Endothelial cell of umbilical vein (primary cell): ENCODE data around the gene PROZ.

Source experiments
- EZH2 ChIP-seq: IDR thresholded peaks from 2 replicates; pipeline ENCODE4 v1.6.1; 2012; ENCODE audit warnings: borderline replicate concordance, low read depth, mild to moderate bottlenecking, moderate library complexity, low read length, inconsistent platforms; ENCODE audit not compliant: severe bottlenecking
- FOS ChIP-seq: IDR thresholded peaks from 2 replicates; pipeline ENCODE4 v1.6.1; 2011; ENCODE audit warnings: mild to moderate bottlenecking, low read length, moderate library complexity, borderline replicate concordance; ENCODE audit not compliant: insufficient read depth
- GATA2 ChIP-seq: IDR thresholded peaks from 2 replicates; pipeline ENCODE4 v1.7.0; 2011; ENCODE audit warnings: low read depth, mild to moderate bottlenecking, moderate library complexity, mixed read lengths, low read length; ENCODE audit not compliant: insufficient read length, insufficient read depth
- JUN ChIP-seq: IDR thresholded peaks from 2 replicates; pipeline ENCODE4 v1.6.1; 2011; ENCODE audit warnings: borderline replicate concordance, low read depth; ENCODE audit not compliant: insufficient read length, insufficient read depth
- MYC ChIP-seq: IDR thresholded peaks from one replicate; pipeline ENCODE4 v1.6.1; 2011; ENCODE audit warnings: mild to moderate bottlenecking, low read depth, low read length
- POLR2A ChIP-seq: IDR thresholded peaks from 2 replicates; pipeline ENCODE4 v1.6.1; 2012; ENCODE audit warnings: low read depth, mild to moderate bottlenecking, control low read depth, low read length
- POLR2AphosphoS5 ChIP-seq: IDR thresholded peaks from 2 replicates; pipeline ENCODE4 v1.6.1; 2012; ENCODE audit warnings: low read depth, mild to moderate bottlenecking, control low read depth, low read length, moderate library complexity; ENCODE audit not compliant: insufficient read depth
- TF ChIP-seq, protein P1 (sequence below), 2 donors: IDR thresholded peaks; 1 replicate in 1 of 2; 2 replicates in 1 of 2; pipeline ENCODE4 v1.5.1; 2011; ENCODE audit warnings: low read length in 2 of 2, mild to moderate bottlenecking in 2 of 2, moderate library complexity in 2 of 2, control low read depth in 1 of 2, inconsistent platforms in 1 of 2, low read depth in 1 of 2; ENCODE audit not compliant: insufficient read depth in 1 of 2; ENCODE audit errors: extremely low read depth in 1 of 2
- TF ChIP-seq, protein P2 (sequence below): IDR thresholded peaks from 2 replicates; pipeline ENCODE4 v1.6.1; 2011; ENCODE audit not compliant: insufficient read depth, insufficient read length

GRCh38 chr13:113218586-113218985 lies 60.1 kb downstream of the PROZ start:
- TF ChIP-seq EZH2 (no peak), JUN (no peak), MYC (no peak), POLR2A (no peak), POLR2AphosphoS5 (no peak), FOS (no peak), GATA2 (no peak)
- TF ChIP-seq, protein P1, sequence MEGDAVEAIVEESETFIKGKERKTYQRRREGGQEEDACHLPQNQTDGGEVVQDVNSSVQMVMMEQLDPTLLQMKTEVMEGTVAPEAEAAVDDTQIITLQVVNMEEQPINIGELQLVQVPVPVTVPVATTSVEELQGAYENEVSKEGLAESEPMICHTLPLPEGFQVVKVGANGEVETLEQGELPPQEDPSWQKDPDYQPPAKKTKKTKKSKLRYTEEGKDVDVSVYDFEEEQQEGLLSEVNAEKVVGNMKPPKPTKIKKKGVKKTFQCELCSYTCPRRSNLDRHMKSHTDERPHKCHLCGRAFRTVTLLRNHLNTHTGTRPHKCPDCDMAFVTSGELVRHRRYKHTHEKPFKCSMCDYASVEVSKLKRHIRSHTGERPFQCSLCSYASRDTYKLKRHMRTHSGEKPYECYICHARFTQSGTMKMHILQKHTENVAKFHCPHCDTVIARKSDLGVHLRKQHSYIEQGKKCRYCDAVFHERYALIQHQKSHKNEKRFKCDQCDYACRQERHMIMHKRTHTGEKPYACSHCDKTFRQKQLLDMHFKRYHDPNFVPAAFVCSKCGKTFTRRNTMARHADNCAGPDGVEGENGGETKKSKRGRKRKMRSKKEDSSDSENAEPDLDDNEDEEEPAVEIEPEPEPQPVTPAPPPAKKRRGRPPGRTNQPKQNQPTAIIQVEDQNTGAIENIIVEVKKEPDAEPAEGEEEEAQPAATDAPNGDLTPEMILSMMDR (IDR thresholded peaks at IDR 0.05; ENCODE audit: extremely low read depth in 1 of 2, insufficient read depth in 1 of 2, low read depth in 1 of 2, low read length in 2 of 2) = no peak
- TF ChIP-seq, protein P2, sequence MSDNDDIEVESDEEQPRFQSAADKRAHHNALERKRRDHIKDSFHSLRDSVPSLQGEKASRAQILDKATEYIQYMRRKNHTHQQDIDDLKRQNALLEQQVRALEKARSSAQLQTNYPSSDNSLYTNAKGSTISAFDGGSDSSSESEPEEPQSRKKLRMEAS = no peak
